GM12865 (cell line): Measurements from ENCODE around the gene CKAP2L.

ENCODE experiments used
- DNase-seq: peaks from one replicate; pipeline ENCODE4 v3.0.0; 2010; ENCODE audit warnings: low read depth
- H3K4me3 ChIP-seq: 2 replicates; pipeline ENCODE4 v1.5.1; 2011; ENCODE audit warnings: mild to moderate bottlenecking, low read depth, low read length, control low read depth
- CTCF ChIP-seq: IDR thresholded peaks from 2 replicates; pipeline ENCODE4 v1.5.1; 2011; ENCODE audit warnings: low read length, control low read depth, low read depth, inconsistent platforms; ENCODE audit not compliant: insufficient read depth; ENCODE audit errors: missing control alignments

Gene CKAP2L

GRCh38 chr2:112765251-112765650 is 842 bp upstream of the CKAP2L start:
- TF ChIP-seq CTCF: no peak
- DNase-seq: peak; percentile 16
- H3K4me3 ChIP-seq: peak overlapping the region; percentile 70

DNA sequence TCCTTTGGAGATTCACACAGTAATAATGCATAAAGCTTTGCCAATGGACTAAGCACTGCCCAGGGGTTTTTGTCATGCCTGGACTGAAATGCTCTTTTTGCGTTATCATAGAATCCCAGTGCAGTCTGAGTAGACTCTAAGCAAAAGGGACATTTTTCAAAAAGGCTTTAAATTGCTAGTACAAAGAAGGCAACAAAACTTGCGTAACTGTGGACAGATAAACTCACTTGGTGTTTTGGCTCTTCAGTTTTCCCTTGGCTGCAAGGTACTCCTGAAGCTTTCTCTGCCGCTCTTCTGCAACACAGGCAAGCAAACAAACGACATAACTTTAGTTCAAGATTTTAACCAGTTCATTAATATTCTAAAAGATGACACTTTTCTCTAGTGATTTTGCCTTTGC is 2.1 kb downstream of the CKAP2L start:
- no peak for DNase-seq
- H3K4me3 ChIP-seq: no peak overlapping the region
- no peak for TF ChIP-seq CTCF

DNA sequence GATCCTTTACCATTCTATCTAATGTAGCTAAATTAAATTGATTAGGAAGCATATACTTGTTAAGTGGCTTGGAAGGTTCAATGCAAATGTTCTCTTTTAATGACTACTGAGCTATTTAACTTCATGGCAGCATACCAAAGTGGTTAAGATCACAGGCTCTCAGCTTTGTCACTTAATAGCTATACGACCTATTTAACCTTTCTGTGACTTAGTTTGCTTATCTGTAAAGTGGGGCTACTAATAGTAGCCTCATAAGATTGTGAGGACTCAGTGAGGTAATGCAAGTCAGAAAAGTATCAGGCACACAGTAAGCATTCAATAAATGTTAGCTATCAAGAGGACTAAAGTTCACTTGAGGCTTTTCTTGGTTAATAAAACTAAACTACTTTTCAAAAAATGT is 4.3 kb downstream of the CKAP2L start:
- DNase-seq: no peak
- TF ChIP-seq CTCF: no peak
- H3K4me3 ChIP-seq: no peak overlapping the region

DNA sequence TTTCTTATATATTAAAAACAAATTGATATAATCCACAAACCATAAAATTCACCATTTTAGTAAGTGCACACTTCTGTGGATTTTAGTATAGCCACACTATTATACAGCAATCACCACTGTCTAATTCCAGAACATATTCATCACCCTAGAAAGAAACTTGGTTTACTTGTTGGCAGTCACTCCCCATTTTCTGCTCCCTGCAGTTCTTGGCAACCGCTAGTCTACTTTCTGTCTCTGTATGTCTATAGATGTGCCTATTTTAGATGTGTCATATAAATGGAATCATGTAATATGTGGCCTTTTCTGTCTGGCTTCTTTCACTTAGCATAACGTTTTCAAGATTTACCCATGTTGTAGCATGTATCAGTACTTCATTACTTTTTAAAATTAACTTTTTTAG is 5.7 kb downstream of the CKAP2L start:
- no peak for TF ChIP-seq CTCF
- DNase-seq: no peak
- no peak overlapping the region for H3K4me3 ChIP-seq

DNA sequence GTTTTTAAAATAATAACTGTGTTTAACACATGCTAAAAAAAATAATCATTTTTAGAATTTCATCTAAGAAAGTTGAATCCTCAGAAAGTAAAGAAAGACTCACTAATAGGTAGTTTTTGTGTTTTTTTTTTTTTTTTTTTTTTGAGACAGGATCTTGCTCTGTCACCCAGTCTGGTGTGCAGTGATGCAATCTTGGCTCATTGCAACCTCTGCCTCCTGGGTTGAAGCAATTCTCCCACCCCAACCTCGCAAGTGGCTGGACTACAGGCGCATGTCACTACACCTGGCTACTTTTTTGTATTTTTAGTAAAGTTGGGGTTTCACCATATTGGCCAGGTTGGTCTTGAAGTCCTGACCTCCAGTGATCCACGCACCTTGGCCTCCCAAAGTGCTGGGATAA is 7.1 kb downstream of the CKAP2L start:
- TF ChIP-seq CTCF: no peak
- DNase-seq: no peak

GRCh38 chr2:112756207-112756606 is 8.2 kb downstream of the CKAP2L start:
- TF ChIP-seq CTCF: no peak
- no peak for DNase-seq
- H3K4me3 ChIP-seq: no peak overlapping the region

More for the DNA sequence above, 7.1 kb downstream of the CKAP2L start:
- no peak overlapping the region for H3K4me3 ChIP-seq

DNA sequence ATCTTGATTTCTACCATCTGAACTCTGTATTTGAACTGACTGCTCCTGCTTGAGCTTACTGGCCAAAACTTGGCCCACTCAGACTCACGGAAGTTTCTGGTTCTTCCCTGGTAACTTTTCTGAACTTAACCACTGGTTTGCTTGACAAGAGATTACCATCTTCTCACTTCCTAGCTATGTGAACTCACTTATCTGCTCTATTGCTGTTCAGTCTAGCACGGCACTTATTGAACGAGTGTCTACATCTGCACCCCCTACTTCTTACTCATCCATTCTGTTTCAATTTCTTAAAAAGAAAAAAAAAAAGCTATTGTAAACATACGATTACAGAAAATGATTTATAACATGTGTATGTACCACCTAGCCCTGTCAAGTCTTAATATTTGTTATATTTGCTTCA is 9.0 kb downstream of the CKAP2L start:
- no peak overlapping the region for H3K4me3 ChIP-seq
- no peak for DNase-seq
- TF ChIP-seq CTCF: no peak
